WTC11 (cell line): Measurements from ENCODE around the gene GBF1. TPM values are rescaled to one million over a fixed set of nuclear protein-coding genes. Genes with fewer than 3 reads are reported as not detected.
A peak's percentile ranks its signal among the peaks of the same experiment; 100 is the strongest.

ENCODE experiments used
- ATAC-seq: fragments of 200-7000 bp; cut with Tn5 transposase; 2 replicates; pipeline ENCODE4 v1.10.0; 2021; ENCODE audit warnings: mild to moderate bottlenecking, moderate library complexity
- CTCF ChIA-PET: fragments of 300-600 bp; sonication (Branson Sonifier 250); formaldehyde crosslinking; loops from one replicate; lab custom pipeline; 2021; ENCODE audit warnings: antibody characterized with exemption; lab: Charles Lee
- POLR2A ChIA-PET: fragments of 350-600 bp; sonication (Branson Sonifier 250); formaldehyde crosslinking; loops from one replicate; lab custom pipeline; 2021; ENCODE audit warnings: antibody characterized with exemption; lab: Charles Lee
- DNase-seq: peaks from one replicate; pipeline ENCODE4 v3.0.0; 2021; ENCODE audit warnings: low spot score
- H3K27ac Mint-ChIP-seq: 2 replicates; pipeline ENCODE4 v1.8.0; 2021; ENCODE audit warnings: mixed read lengths
- H3K27me3 Mint-ChIP-seq: 2 replicates; pipeline ENCODE4 v1.8.0; 2021; ENCODE audit warnings: low read depth, mild to moderate bottlenecking, moderate library complexity, mixed read lengths
- H3K36me3 Mint-ChIP-seq: 2 replicates; pipeline ENCODE4 v1.8.0; 2021; ENCODE audit warnings: mixed read lengths
- H3K4me1 Mint-ChIP-seq: 2 replicates; pipeline ENCODE4 v1.8.0; 2022; ENCODE audit warnings: mixed read lengths
- H3K4me3 Mint-ChIP-seq: 2 replicates; pipeline ENCODE4 v1.8.0; 2021; ENCODE audit warnings: mild to moderate bottlenecking, moderate library complexity, mixed read lengths
- H3K9me3 Mint-ChIP-seq: 2 replicates; pipeline ENCODE4 v1.8.0; 2021; ENCODE audit warnings: mixed read lengths
- IRF2 ChIP-seq: sonication (generic); formaldehyde crosslinking; IDR thresholded peaks from 2 replicates; pipeline ENCODE4 v1.8.0; 2022; ENCODE audit warnings: low read depth, missing genetic modification reagents, borderline replicate concordance
- JAZF1 ChIP-seq: fragments of 250-450 bp; sonication (Bioruptor Pico); IDR thresholded peaks from 2 replicates; pipeline ENCODE4 v1.9.0; 2021; ENCODE audit warnings: moderate library complexity, mild to moderate bottlenecking, inconsistent platforms
- NFE2L1 ChIP-seq: sonication (generic); formaldehyde crosslinking; IDR thresholded peaks from 2 replicates; pipeline ENCODE4 v1.8.1; 2023; ENCODE audit warnings: missing genetic modification reagents
- SP1 ChIP-seq: sonication (generic); formaldehyde crosslinking; conservative IDR thresholded peaks from 2 replicates; pipeline ENCODE4 v1.8.1; 2022; ENCODE audit warnings: missing genetic modification reagents
- TEAD1 ChIP-seq: sonication (generic); formaldehyde crosslinking; IDR thresholded peaks from 2 replicates; pipeline ENCODE4 v1.8.0; 2022; ENCODE audit warnings: mild to moderate bottlenecking, missing genetic modification reagents
- ZNF317 ChIP-seq: sonication (generic); formaldehyde crosslinking; IDR thresholded peaks from 2 replicates; pipeline ENCODE4 v1.8.1; 2023; ENCODE audit warnings: low read depth, mild to moderate bottlenecking, moderate library complexity, missing genetic modification reagents, borderline replicate concordance
- total RNA-seq: library from RNA; stranded (reverse); gene quantifications from 3 replicates; pipeline ENCODE4 v1.2.3, GENCODE V29; 2021
- TF ChIP-seq, protein P1 (sequence below): fragments of 250-450 bp; sonication (Bioruptor Pico); IDR thresholded peaks from 2 replicates; pipeline ENCODE4 v1.9.0; 2021; ENCODE audit warnings: mild to moderate bottlenecking
- TF ChIP-seq, protein P2 (sequence below): sonication (generic); formaldehyde crosslinking; IDR thresholded peaks from 2 replicates; pipeline ENCODE4 v1.8.0; 2023; ENCODE audit warnings: missing genetic modification reagents, mild to moderate bottlenecking, borderline replicate concordance
- TF ChIP-seq, protein P3 (sequence below): sonication (generic); formaldehyde crosslinking; IDR thresholded peaks from 2 replicates; pipeline ENCODE4 v1.8.0; 2022; ENCODE audit warnings: mild to moderate bottlenecking, missing genetic modification reagents

GBF1 gene
- total RNA-seq, 1 experiment from 2014 or later, result 32.4 TPM

DNA sequence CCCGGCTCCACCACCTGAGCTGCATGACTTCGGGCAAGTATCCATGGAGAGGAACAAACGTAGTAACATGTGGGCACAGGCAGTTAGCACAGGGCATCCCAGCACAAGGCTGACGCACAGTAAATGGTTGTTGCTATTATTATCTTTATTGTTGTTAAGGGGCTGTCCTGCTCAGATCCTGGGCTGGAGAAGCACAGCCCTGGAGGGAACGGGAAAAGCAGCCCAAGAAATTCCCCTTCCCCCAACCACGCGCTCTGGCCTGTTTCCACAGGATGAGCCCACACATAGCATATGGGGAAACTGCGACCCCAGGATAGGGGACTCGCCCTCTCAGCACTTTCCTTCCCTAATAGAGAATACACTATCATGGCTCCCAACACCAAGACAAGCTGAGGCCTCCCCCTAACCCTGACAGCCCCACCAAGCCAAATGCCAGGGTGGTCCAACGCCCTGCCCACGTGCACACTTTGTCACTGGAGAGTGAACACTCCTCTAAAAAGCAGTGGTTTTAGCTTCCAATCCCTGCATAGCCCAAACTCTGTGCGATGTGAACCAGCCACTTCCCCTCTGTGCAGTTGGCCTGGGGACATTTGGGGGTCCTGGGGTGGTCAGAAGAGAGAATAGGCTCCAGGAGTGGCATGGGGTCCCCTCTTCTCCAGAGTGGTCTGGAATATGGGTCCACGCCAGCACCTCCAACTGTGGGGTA lies 162.2 kb downstream of the GBF1 start (continued):
- TF ChIP-seq ZNF317 (CRISPR knock-in tag), result no peak
- TF ChIP-seq, protein P1, sequence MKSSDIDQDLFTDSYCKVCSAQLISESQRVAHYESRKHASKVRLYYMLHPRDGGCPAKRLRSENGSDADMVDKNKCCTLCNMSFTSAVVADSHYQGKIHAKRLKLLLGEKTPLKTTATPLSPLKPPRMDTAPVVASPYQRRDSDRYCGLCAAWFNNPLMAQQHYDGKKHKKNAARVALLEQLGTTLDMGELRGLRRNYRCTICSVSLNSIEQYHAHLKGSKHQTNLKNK (CRISPR knock-in tag), result no peak

DNA sequence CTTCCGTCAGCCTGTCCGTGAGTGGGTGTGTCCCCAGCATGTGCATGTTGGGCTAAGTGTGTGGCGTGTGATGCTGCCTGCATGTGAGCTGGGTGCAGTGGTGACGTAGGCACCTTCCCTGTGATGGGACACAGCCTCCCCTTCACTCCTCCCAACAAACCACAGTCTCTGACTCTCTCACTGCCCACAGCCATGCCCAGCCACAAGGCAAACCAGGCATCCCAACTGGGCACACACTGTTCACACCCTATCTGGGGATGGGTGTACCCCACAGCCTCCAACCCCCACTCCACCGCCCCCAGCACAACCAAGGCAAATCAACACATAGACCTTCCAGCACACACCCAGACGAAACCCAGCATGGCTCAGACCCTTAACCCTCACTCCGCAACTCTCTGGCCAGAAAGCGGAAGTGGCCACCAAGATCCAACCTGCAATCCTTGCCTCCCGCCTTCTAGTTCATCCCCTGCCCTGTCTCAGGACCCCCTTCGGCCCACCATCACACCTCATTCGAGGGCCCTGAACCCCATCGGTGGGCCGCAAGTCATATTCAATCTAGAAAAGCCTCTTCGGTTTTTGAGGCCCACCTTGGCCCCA lies 162.9 kb downstream of the GBF1 start:
- peaks cover 67% of the 10 kb centered on the region for H3K27me3 Mint-ChIP-seq
- ATAC-seq, result no peak

DNA sequence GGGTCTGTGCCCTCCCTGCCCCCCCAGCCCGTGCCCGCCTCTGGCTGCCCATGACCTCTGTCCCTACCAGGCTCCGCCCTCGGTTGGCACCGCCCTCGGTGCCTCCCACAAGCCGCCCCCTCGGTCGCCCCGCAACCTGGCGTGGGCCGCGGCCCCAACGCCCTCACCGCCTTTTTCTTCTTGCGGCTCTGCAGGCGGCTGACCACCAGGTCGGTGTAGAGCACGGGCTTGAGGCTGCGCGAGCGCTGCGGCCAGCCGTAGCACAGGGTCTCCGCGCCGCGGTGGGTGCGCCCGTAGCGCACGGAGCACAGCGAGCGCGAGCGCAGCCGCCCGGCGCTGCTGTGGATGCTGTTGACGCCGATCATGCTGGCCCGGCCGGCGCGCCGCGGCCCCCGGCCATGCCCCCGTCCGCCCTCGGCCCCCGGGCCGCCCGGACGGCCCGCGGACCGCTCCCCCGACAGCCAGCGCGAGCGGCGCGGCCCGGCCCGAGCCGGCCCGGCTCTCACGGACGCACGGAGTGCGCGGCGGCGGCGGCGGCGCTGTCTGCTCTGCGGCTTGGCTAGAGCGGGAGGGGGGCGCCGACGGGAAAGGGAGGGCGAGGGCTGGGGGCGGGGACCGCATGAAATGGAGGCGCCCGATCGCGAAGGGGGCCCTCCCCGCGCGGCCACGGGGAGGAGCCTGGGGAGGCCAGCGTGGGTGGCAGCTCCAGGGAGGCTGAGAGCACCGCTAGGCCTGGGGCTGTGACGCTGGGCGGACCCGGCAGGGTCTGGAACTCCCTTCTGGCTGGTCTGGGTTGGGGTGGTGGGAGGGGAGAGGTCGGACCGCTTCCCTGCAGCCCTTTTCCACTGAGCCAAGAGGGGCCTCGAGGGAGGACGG lies 163.6 kb downstream of the GBF1 start:
- ATAC-seq (peak; percentile 29), DNase-seq (peak; percentile 55)
- H3K27ac Mint-ChIP-seq, result no peak overlapping the region
- peaks cover 30% of the 10 kb centered on the region for H3K4me1 Mint-ChIP-seq
- 0 out of 2 replicates have a peak, but pooled peaks have one; percentile 10 for TF ChIP-seq IRF2 (CRISPR knock-in tag)
- TF ChIP-seq, protein P2, sequence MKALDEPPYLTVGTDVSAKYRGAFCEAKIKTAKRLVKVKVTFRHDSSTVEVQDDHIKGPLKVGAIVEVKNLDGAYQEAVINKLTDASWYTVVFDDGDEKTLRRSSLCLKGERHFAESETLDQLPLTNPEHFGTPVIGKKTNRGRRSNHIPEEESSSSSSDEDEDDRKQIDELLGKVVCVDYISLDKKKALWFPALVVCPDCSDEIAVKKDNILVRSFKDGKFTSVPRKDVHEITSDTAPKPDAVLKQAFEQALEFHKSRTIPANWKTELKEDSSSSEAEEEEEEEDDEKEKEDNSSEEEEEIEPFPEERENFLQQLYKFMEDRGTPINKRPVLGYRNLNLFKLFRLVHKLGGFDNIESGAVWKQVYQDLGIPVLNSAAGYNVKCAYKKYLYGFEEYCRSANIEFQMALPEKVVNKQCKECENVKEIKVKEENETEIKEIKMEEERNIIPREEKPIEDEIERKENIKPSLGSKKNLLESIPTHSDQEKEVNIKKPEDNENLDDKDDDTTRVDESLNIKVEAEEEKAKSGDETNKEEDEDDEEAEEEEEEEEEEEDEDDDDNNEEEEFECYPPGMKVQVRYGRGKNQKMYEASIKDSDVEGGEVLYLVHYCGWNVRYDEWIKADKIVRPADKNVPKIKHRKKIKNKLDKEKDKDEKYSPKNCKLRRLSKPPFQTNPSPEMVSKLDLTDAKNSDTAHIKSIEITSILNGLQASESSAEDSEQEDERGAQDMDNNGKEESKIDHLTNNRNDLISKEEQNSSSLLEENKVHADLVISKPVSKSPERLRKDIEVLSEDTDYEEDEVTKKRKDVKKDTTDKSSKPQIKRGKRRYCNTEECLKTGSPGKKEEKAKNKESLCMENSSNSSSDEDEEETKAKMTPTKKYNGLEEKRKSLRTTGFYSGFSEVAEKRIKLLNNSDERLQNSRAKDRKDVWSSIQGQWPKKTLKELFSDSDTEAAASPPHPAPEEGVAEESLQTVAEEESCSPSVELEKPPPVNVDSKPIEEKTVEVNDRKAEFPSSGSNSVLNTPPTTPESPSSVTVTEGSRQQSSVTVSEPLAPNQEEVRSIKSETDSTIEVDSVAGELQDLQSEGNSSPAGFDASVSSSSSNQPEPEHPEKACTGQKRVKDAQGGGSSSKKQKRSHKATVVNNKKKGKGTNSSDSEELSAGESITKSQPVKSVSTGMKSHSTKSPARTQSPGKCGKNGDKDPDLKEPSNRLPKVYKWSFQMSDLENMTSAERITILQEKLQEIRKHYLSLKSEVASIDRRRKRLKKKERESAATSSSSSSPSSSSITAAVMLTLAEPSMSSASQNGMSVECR (CRISPR knock-in tag), result no peak
- TF ChIP-seq JAZF1, result no peak
- TF ChIP-seq, protein P3, sequence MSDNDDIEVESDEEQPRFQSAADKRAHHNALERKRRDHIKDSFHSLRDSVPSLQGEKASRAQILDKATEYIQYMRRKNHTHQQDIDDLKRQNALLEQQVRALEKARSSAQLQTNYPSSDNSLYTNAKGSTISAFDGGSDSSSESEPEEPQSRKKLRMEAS (CRISPR knock-in tag), result 0 out of 2 replicates have a peak, but pooled peaks have one; percentile 33
- TF ChIP-seq SP1 (CRISPR knock-in tag), result peak; percentile 51; the same call in 1 of the 2 replicates
- ChIA-PET POLR2A (interaction anchor here (1.7 kb wide), 1 partner anchor 12 kb away, joined by 9 read pairs; the partner anchor contains the start of gene FBXL15), CTCF (interaction anchor here (0.9 to 5.5 kb wide), 9 partner anchors 10 to 179 kb away, joined by 3 to 61 read pairs (median 13); partner anchors contain the start of genes FBXL15 and NFKB2)
- no peaks in the 10 kb centered on the region for H3K9me3 Mint-ChIP-seq
- H3K4me3 Mint-ChIP-seq, result peak overlapping the region; percentile 69
- no peaks in the 10 kb centered on the region for H3K36me3 Mint-ChIP-seq
- H3K27me3 Mint-ChIP-seq, result peaks cover 67% of the 10 kb centered on the region

More for the DNA sequence above, 162.9 kb downstream of the GBF1 start:
- TF ChIP-seq NFE2L1, result 0 out of 2 replicates have a peak, but pooled peaks have one; percentile 34
- no peak for TF ChIP-seq TEAD1 (CRISPR knock-in tag)
- TF ChIP-seq, all 79 proteins: peak for 1
- peak overlapping the region; percentile 44 for H3K4me3 Mint-ChIP-seq
- no peak for DNase-seq
- POLR2A ChIA-PET, result no interaction called here
- H3K36me3 Mint-ChIP-seq, result no peaks in the 10 kb centered on the region
- CTCF ChIA-PET, result no interaction called here
- no peaks in the 10 kb centered on the region for H3K9me3 Mint-ChIP-seq
- no peak overlapping the region for H3K27ac Mint-ChIP-seq
- peaks cover 29% of the 10 kb centered on the region for H3K4me1 Mint-ChIP-seq
